ENCODE data around the gene ZCCHC4.

ZCCHC4 gene

DNA sequence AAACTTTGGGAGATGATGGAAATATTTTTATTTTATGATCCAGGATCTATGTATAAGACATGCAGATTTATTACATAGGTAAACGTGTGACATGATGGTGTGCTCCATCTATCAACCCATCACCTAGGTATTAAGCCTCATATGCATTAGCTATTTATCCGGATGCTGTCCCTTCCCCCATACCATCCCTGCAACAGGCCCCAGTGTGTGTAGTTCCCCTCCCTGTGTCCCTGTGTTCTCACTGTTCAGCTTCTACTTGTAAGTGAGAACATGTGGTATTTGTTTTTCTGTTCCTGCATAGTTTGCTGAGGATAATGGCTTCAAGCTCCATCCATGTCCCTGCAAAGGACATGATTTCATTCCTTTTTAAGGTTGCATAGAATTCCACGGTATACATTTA lies 28.1 kb upstream of the ZCCHC4 start:
- H3K9me3 ChIP-seq (ENCODE audit: severe bottlenecking), result no peaks in the 10 kb centered on the region
- DNase-seq (ENCODE audit: low spot score) (no peak), ATAC-seq (ENCODE audit: low read depth) (0 out of 3 replicates have a peak, but pooled peaks have one; percentile 10)
- H3K27ac ChIP-seq (ENCODE audit: poor library complexity, severe bottlenecking), result no peak overlapping the region
- no peaks in the 10 kb centered on the region; the same call in 1 of the 2 replicates for H3K36me3 ChIP-seq (ENCODE audit: low read depth)
- H3K4me3 ChIP-seq (ENCODE audit: severe bottlenecking), result no peak overlapping the region
- peaks cover 6% of the 10 kb centered on the region for H3K4me1 ChIP-seq (ENCODE audit: insufficient read depth, poor library complexity, severe bottlenecking)
- TF ChIP-seq, protein P1, sequence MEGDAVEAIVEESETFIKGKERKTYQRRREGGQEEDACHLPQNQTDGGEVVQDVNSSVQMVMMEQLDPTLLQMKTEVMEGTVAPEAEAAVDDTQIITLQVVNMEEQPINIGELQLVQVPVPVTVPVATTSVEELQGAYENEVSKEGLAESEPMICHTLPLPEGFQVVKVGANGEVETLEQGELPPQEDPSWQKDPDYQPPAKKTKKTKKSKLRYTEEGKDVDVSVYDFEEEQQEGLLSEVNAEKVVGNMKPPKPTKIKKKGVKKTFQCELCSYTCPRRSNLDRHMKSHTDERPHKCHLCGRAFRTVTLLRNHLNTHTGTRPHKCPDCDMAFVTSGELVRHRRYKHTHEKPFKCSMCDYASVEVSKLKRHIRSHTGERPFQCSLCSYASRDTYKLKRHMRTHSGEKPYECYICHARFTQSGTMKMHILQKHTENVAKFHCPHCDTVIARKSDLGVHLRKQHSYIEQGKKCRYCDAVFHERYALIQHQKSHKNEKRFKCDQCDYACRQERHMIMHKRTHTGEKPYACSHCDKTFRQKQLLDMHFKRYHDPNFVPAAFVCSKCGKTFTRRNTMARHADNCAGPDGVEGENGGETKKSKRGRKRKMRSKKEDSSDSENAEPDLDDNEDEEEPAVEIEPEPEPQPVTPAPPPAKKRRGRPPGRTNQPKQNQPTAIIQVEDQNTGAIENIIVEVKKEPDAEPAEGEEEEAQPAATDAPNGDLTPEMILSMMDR (IDR thresholded peaks at IDR 0.05; ENCODE audit: poor library complexity, severe bottlenecking), result no peak
- H3K27me3 ChIP-seq (ENCODE audit: insufficient read depth, poor library complexity, severe bottlenecking), result no peaks in the 10 kb centered on the region

DNA sequence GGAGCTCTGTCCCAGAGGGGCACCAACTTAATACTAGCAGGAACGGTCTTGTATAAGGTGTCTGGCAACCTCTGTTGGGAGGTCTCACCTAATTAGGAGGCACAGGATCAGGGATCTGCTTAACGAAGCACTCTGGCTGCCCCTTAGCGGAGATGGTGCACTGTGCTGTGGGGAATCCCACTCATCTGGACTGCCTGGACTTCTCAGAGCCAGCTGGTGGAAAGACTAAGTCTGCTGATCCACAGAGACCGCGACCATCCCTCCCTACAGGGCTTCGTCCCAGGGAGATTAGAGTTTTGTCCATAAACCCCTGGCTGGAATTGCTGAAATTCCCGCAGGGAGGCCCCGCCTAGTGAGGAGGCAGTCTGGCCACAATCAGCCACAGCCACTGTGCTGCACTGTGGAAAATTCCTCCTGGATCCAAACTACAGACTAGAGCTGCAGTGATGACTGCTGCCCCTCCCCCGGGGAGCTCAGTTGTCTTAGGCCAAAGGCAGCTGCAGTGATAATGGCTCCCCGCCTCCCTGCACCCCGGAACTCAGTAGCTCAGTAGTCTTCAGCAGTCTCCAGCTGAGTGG lies 22.0 kb upstream of the ZCCHC4 start:
- no peak overlapping the region for H3K4me3 ChIP-seq (ENCODE audit: severe bottlenecking)
- DNase-seq (ENCODE audit: low spot score), result no peak
- no peak for ATAC-seq (ENCODE audit: low read depth)

DNA sequence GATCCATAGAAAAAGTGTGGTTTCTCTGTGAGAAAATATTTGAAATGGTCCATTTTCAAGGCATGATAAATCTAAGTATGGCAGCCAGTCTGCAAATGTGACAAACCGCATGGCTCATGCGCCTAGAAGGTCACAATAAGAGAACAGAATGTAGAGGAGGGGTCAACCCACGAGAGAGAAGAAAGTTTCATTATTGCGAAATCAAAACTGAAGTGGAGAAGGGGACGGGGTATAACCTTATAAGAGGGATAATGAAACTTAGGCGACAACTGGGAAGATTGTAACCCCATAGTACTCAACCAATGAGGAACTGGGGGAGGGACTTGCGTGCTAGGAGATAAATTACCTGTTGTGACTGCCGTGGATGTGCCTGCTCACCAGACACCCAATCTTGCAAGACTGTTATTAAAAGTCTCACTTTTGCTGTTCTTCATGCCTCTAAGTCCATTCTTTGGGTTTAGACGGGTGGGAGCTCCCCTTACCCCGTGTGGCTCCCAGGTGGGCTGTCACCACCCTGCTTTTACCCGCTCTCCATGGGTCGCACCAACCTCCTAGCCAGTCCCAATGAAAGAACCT lies 21.3 kb upstream of the ZCCHC4 start:
- no peaks in the 10 kb centered on the region for H3K4me1 ChIP-seq (ENCODE audit: insufficient read depth, poor library complexity, severe bottlenecking)
- TF ChIP-seq, protein P1 (IDR thresholded peaks at IDR 0.05; ENCODE audit: poor library complexity, severe bottlenecking), result no peak
- no peak overlapping the region for H3K27ac ChIP-seq (ENCODE audit: poor library complexity, severe bottlenecking)
- no peaks in the 10 kb centered on the region for H3K36me3 ChIP-seq (ENCODE audit: low read depth)
- DNase-seq (ENCODE audit: low spot score), result no peak
- no peaks in the 10 kb centered on the region for H3K9me3 ChIP-seq (ENCODE audit: severe bottlenecking)
- H3K4me3 ChIP-seq (ENCODE audit: severe bottlenecking), result no peak overlapping the region
- ATAC-seq (ENCODE audit: low read depth), result no peak
- H3K27me3 ChIP-seq (ENCODE audit: insufficient read depth, poor library complexity, severe bottlenecking), result no peaks in the 10 kb centered on the region

More for the DNA sequence above, 22.0 kb upstream of the ZCCHC4 start:
- no peaks in the 10 kb centered on the region for H3K27me3 ChIP-seq (ENCODE audit: insufficient read depth, poor library complexity, severe bottlenecking)
- H3K4me1 ChIP-seq (ENCODE audit: insufficient read depth, poor library complexity, severe bottlenecking), result no peaks in the 10 kb centered on the region
- H3K36me3 ChIP-seq (ENCODE audit: low read depth), result no peaks in the 10 kb centered on the region
- TF ChIP-seq, protein P1 (IDR thresholded peaks at IDR 0.05; ENCODE audit: poor library complexity, severe bottlenecking), result no peak
- H3K9me3 ChIP-seq (ENCODE audit: severe bottlenecking), result no peaks in the 10 kb centered on the region
- H3K27ac ChIP-seq (ENCODE audit: poor library complexity, severe bottlenecking), result no peak overlapping the region

DNA sequence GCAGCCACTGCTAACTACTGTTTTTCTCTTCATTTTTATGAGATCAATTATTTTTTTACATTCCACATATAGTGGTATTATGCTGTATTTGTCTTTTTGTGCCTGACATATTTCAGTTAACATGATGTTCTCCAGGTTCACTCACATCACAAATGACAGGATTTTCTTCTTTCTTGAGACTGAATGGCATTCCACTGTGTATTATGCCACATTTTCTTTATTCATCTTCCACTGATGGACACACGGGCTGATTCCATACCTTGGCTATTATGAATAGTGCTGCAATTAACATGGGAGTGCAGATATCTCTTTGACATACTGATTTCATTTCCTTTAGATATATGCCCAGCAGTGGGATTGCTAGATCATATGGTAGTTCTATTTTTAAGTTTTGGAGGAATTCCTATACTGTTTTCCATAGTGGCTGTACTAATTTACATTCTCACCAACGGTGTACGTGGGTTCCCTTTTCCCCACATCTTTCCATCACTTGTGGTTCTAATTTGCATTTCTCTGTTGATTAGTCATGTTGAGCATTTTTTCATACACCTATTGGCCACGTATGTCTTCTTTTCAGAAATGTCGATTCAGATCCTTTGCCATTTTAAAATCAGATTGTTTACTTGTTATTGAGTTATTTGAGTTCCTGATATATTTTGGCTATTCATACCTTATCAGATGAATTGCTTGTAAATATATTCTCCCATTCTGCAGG lies 14.9 kb upstream of the ZCCHC4 start:
- TF ChIP-seq, protein P1 (IDR thresholded peaks at IDR 0.05; ENCODE audit: poor library complexity, severe bottlenecking), result no peak
- H3K4me1 ChIP-seq (ENCODE audit: insufficient read depth, poor library complexity, severe bottlenecking), result no peaks in the 10 kb centered on the region
- no peaks in the 10 kb centered on the region for H3K36me3 ChIP-seq (ENCODE audit: low read depth)
- H3K27me3 ChIP-seq (ENCODE audit: insufficient read depth, poor library complexity, severe bottlenecking), result peaks cover 10% of the 10 kb centered on the region
- DNase-seq (ENCODE audit: low spot score), result no peak
- no peak overlapping the region for H3K27ac ChIP-seq (ENCODE audit: poor library complexity, severe bottlenecking)
- H3K9me3 ChIP-seq (ENCODE audit: severe bottlenecking), result no peaks in the 10 kb centered on the region
- no peak for ATAC-seq (ENCODE audit: low read depth)
- H3K4me3 ChIP-seq (ENCODE audit: severe bottlenecking), result no peak overlapping the region

All from RWPE2 (cell line).